HG03159 (cell line): Measurements from ENCODE around the gene FAM181B.
"Not testable (repeated sequence)": the region's sequence is repeated elsewhere in the genome, so short reads cannot be mapped to it uniquely, and the experiment has no call there.

Experiments
- ATAC-seq: cut with Tn5 transposase; IDR thresholded peaks from one replicate; pipeline ENCODE4 v1.9.1; 2021; ENCODE audit warnings: mild to moderate bottlenecking, moderate library complexity; ENCODE audit not compliant: unreplicated experiment

The FAM181B gene

DNA sequence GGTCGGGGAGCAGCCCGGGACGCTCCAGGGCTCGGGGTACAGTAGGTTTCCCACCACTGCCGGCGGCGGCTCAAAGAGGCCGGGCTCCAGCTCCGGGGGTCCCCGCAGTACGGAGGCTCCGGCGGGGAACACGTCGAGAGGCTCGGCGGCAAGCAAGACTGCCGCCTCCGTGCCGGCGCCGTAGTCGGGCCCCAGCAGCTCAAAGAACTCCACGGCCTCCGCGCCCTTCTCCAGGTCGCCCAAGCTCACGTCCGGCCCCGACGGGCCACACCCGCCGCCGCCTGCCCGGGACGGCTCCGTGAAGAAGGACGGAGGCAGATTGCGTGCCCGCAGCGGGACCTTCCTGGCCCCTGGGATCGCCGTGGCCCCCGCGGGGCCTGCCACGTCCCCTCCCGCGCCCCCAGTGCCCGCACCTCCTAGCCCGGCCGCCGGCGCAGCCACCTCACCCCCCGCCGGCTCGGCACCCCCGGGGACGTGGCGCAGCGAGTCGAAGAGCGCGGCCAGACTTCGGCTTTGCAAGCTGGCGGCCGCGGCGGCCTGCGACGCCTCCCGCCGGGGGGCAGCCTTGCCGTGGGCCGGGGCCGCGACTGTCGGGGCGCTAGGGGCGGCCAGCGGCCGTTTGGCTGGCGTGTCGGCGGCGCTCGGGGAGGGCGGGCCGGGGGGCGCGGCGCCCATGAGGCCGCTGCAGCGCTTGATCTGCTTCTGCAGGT, 775 bp downstream of the FAM181B start:
- ATAC-seq, result peak; percentile 11

DNA sequence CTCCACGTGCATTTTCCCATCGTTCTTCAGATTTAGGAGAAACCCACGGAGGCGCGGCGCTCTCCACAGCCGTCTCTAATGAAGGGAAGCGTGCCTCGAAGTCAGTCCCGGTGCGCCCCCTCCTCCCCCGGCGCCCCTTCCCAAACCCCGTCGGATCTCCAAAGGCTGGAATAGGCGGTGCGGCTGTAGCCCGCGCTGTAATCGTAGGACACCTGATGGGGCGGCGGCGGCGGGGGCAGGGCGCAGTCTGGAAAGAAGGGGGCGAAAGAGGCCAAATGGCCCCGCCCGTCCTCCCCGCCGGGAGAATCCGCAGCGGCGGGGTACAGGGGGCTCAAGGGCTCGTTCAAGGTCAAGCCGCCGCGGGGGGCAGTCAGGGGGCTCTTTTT, 1.3 kb downstream of the FAM181B start:
- no peak for ATAC-seq

DNA sequence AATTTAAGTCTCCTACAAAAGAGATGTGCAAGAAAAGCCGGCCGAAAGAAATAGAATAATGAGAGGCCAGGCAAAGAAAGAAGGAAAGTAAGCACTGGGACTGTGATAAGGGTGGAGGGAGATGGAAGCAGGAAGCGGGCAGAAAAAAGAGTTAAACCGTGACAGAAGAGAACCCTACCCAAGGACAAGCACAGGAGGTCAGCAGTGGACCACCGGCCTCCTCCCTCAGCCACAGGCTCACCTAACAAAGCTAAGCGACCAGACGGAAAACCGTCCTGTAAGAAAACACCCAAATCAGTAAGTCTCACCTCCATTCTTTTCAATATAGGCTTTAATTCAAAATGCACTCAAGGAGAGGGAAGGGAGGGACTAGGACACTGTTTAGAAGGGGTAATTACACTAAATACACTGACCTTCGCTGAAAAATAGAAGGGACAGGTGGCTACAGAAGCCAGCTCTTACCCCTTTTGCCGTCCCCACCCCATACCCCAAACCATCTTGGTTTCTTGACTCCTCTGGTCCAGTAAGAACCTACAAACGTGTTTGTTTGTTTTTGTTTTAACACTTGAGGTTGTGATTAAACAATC, 1.9 kb downstream of the FAM181B start:
- no peak for ATAC-seq

DNA sequence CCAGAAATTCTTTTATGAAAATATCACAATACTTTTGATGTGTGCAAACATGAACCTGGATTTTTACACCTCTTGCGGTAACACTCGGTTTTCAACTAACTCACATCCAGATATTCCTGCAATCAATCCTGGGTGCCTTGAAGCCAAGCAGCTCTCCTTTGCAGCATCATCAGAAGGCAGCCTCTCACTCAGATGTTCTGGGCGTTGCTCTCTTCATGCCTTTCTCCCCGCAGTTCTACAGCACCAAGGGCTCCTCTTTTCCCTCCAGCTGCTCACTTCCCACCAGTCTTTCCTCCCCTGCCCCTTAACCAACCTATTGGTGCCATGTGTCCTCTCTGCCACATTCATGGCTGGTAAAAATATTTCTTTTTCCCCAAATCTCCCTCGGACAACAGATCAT, 2.9 kb downstream of the FAM181B start:
- ATAC-seq, result no peak

DNA sequence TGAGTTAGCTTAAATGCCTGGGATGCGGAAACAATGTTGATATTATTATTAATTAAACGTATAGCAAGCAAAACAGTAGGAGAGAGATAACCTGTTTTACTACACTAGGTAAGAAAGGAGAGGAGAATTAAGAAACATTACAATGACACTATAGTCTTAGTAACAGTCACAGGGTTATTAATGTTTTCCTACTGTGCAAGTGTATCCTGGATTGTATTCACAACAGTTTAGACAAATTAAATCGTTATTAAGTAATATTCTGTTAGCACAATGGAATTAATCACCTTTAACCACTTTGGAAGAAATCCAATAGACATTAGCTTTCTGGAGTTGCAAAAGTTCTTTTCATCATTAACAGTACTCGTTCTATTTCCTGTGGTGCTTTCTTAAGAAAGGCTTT, 3.4 kb downstream of the FAM181B start:
- no peak for ATAC-seq

DNA sequence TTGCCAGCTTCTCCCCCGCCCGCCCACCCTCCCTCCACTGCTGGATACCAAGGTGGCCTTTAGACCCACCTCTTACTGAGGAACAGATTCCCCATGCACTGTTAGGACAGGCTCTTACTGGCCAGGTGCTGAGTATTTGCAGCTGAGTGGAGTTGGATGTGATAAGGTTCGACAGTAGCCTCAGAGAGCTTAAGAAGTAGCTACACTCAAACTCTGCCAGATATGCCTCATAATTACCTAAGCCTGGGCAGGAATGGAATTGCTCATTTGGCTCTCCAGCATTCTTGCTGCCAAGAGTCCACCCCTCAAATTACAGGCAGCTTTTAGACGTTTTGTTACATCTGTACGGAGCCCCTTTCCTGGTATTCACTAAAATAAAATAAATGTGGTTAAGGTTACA, 9.6 kb downstream of the FAM181B start:
- no peak for ATAC-seq

DNA sequence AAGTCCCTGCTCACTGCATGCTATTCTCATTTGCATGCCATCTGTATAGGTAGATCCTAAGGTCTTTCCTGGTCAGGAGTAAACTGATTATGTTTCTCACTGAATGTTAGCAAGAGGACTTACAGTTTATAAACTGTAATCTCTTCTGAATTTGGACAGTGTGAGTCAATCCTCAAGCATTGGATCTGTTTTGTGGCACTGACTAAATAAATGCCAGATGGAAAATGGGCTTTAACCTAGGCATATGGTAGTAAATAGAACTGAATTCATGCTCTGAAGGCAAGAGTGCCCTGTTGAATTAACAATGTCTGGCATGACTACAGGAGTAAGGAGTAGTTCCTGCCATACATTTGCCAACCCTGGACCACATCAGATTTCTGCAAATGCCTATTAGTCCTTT, 11.4 kb downstream of the FAM181B start:
- no peak for ATAC-seq

DNA sequence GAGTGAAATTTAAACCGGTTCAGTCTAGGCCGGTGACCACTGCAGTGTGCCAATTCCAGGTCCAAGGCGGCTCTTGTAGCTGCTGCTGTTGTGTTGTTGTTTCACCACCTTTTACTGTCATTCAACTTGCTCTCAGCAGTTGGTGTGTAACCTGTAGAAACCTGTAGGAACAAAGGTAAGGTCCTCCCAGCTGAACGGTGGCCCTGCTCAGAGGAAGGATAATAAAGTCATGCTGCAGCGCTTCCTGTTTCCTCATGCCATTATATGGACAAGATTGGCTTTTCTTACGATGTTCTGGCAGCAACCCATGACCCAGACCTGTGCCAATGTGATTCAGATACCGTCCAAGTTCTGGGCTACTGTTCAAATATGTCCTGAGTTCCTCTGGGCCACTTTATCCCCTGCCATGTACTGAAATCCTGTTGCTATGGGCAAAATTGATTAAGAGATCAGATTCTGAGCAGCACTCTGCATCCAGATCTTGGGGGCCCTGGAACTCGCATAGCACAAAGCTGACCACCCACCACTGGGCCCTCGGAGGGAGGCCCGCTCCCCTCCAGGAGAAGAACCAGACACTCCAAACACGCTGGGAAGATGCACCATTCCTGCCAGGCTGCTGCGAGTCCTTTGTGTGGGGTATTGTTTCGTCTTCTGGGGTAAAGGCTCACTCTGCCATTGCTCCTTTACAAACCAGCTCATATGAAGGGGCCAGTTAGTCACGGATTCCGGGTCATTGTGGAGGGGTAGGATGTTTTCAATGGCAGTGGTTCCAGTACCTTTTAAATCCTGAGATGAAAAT, 13.2 kb downstream of the FAM181B start:
- no peak for ATAC-seq

DNA sequence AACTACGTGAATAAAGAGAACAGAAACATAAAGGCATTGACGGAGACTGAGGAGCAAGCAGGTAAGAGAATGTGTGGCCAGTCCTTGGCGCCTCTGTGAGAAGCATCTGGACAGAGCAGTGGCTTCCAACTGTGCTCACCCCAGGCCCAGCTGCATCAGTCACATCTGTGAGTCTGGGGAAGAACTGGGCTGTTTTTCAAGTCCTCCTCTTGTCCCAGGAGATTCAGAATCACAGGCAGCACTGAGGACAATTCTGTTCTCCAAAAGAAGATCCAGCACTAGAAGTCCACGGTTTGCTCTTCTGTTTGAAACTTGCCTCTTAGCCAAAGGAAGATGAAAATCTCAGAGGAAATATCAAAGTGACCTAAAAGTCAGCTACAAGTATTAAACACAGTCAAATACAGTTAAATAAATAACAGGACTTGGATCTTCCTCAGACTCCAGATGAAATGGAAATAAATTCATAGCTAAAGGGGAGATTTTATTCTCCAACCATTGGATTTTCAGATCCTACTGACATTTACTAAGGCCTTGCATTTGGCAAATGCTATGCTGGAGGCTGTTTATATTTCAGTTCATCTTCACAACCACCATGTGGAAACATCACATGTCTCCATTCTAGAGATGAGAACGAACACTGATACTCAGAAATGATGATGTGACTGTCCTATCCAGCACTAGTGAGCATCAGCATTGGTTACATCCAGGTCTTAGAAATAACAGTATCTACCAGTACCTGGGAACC, 14.1 kb downstream of the FAM181B start:
- ATAC-seq, result no peak

DNA sequence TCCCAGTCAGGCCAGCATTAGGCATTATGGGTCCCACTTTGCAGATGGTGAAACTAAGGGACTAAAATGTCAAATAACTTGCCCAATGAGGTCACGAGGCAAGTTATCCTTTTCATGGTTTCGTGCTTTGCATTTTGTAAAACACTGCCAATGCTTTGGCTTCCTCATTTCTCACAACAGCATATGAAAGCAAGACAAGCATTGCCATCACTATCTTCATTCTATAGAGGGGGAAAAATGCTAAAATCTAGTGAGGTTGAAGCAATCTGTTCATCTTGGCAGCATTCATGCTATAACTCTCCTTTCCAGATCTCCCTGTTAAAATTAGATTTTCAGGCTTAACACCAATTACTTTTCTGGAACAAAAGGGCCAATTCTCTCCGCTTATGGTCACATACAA, 14.8 kb downstream of the FAM181B start:
- ATAC-seq, result no peak

DNA sequence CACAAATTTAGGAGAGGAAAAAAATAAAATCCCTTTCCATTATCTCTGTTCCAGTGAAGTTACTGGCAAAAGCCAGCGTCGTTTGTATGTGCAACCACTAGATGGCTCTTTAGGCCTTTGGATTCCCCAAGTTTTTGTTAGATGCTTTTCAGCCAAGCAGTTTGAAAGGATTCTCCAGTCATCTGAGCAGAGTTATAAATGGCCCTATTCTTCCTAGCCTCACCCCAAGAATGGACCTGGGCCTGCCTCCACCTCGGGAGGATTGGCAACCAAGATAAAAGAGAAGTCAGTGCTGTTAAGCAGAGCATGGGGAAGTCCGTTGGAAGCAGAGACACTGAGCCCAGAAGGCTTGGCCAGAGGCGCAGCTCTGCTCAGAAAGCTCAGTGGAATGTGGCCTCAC, 15.4 kb downstream of the FAM181B start:
- peak; percentile 67 for ATAC-seq

DNA sequence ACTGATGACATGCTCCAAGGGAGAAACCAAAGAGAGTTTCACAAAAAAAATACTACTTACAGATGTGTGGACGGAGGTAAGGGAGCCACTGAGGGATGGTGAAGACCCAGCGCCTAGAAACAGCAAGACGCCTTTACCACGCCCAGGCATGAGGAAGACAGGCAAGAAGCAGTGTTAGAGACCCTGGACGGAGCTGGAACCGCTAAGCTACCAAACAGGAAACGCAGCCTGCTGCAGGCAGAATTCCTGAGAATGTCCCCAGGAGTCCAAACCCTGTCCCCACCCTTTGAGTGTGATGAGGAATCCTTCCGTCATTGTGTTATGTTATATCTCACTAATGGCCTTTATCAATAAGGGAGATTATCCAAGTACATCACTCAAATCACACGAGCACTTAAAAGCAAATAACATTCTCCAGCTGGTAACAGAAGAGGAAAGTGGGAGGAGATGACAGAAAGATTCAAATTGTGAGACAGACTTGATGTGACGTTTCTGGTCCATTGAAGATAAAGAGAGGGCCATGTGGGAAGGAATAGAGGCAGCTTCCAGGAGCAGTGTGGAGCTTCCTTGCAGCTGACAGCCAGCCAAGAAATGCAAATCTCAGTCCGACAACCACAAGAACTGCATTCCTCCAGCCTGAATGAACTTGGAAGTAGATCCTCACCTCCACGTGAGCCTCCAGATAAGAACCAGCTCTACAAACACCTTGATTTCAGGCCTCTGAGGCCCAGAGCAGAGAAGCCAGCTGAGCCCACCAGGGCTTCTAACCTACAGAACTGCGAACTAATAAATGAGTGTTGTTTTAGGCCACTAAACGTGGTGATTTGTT, 19.1 kb downstream of the FAM181B start:
- ATAC-seq, result no peak

DNA sequence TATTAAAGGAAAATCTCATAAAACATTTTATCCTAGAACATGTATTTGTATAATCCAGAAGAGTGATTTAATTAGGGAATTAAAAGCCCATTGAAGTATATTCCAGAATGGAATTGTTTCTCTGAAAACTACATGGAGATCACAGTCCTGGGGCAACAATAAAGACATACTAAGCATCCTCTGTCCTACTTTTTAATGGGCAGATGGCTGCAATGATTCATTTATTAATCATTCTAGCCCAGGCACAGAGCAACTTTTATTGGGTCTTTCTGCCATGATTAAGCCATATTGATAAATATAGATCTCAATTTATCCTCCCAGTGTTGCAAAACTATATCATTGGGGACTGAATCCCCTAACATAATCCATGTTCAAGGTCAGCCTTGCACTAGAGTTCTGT, 22.0 kb downstream of the FAM181B start:
- ATAC-seq, result no peak

DNA sequence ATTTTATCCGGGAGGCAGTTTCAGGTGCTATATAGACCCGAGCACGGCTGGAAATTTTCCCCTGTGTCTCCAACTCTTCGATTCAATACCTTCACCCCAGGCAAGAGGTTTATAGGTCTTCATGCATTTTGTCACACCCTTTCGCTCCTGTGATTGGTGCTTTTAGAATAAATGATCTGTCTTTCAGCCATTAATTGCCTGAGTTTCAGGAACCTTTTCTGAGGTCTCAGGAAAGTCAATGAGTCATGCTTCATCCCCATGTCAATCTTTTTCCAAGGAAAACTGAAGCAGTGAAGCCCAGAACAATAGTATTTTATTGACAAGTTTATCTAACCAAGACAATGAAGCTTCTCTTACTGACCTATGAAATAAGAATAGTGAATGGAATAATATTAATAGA, 29.9 kb downstream of the FAM181B start:
- no peak for ATAC-seq

DNA sequence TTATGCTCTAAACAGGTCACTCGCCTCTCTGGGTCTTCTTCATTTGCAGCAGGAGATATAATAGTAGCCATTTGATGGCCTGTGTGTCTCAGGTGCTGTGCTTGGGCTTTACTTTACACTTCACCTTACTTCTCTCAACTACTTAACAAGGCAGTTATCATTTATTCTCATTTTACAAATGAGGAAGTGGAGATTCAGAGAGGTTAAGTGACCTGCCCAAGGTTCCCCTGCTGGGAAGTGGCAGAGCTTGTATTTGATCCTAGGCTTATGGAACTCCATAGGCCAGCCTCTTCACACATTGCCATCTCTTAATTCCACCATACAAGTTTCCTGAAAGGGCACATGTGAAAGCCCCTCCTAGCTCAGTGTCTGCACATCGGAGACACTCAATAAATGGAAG, 30.4 kb downstream of the FAM181B start:
- ATAC-seq, result no peak

DNA sequence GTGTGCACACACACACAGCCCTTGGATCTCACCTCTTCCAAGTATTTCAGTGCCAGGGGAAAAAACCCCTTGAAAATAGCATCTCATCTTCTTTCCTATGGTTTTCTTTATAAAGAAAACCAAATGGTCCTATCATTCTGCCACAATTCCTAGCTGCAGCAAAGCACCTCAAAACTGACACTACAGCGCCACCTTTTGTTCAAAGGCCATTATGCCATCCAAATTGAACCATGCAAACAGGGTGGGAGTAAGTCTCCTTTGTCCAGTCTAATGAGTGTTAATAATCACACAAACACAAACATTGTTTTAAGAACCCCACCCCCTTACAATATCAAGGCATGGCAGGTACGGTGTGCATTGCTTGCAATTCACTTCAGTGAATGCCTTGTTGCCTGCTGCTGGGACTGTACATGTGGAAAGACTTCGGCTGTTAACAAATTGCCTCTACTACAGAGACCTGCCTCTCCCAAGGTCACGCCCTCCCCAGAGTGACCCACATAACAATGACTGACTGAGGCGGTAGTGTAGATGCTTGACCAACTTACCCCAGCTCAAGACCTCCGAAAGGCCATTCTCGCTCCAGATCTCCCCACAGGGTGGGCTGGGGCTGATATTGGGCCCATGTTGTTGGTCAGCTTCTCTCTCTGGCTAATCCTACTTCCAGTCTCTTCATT, 31.7 kb downstream of the FAM181B start:
- ATAC-seq, result peak; percentile 66

DNA sequence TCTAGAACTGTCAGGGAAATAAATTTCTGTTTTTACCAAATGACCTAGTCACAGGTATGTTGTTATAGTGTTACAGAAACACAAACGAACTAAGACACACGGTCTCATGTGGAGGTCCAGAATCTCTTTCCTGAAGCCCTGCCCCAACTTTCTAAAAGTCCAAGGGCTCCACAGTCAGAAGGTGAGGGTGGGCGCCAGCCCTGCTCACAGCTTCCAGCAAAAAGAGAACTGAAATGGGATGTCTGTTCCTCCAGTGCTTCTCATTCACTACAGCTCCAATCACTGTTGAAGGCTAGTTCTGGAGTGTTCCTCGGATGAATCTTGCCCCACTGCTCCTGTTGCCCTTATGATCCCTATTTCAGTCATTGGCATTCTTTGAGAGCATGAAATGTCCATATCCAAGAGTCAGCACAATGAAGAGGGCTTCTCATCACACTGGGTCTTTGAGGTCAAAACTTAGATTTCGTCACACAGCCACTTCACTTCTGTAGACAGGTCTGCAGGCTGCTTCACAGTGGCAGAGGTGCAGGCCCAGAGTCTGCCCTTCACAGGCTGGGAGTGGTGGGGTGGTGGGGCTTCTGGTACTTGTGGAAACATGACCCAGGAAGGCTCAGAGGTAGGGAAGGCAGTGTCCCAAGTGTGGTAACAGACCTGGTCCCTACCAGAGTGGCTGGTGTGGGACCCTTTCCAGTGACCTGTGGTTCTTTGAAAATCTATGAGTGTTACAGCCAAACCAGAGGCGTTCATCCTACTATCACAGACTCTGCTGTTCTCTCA, 34.9 kb downstream of the FAM181B start:
- ATAC-seq, result no peak

DNA sequence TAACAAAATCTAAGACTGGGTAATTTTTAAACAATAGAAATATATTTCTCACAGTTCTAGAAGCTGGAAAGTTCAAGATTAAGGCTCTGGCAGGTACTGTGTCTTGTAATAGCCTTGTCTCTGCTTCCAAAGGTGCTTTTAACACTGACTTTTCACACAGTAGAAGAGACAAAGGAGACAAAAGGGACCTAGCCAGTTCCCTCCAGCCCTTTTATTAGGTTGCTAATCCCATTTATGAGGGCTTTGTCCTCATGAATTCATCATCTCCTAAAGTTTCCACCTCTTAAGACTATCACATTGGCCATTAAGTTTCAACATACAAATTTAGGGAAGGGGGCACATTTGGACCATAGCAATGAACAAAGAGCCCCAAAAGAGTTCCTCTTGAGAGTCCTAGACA, 40.7 kb downstream of the FAM181B start:
- ATAC-seq, result no peak

DNA sequence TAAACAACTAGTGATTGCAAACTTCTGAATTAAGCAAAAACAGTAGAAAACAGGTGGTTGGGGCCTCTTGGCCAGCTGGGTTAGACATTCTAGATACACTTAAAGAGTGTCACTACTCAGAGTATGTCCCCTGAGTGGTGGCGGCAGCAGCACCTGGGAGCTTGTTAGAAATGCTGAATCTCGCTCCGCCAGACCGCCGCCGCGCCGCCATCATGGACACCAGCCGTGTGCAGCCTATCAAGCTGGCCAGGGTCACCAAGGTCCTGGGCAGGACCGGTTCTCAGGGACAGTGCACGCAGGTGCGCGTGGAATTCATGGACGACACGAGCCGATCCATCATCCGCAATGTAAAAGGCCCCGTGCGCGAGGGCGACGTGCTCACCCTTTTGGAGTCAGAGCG, 44.3 kb downstream of the FAM181B start:
- ATAC-seq, result not testable (repeated sequence)
